Subcutaneous abdominal adipose tissue (tissue), 5 donors: ENCODE results near the gene OR1L1.

Experiments
- H3K27ac ChIP-seq: one replicate; pipeline ENCODE4 v1.7.0; 2013; ENCODE audit warnings: low read depth, mild to moderate bottlenecking, inconsistent platforms, low read length, moderate library complexity
- H3K27me3 ChIP-seq, 5 donors: one replicate each; pipeline ENCODE4 v1.7.0; 2013; ENCODE audit warnings: low read length in 5 of 5, inconsistent platforms in 1 of 5; ENCODE audit not compliant: control insufficient read depth in 5 of 5, insufficient read depth in 4 of 5
- H3K36me3 ChIP-seq, 5 donors: one replicate each; pipeline ENCODE4 v1.7.0; 2013; ENCODE audit warnings: low read length in 5 of 5; ENCODE audit not compliant: control insufficient read depth in 5 of 5, insufficient read depth in 5 of 5
- H3K4me1 ChIP-seq, 5 donors: one replicate each; pipeline ENCODE4 v1.7.0; 2013; ENCODE audit warnings: low read length in 5 of 5, mild to moderate bottlenecking in 3 of 5, moderate library complexity in 1 of 5; ENCODE audit not compliant: control insufficient read depth in 5 of 5, insufficient read depth in 5 of 5
- H3K4me3 ChIP-seq, 5 donors: one replicate each; pipeline ENCODE4 v1.7.0; 2013; ENCODE audit warnings: low read length in 5 of 5, low read depth in 1 of 5
- H3K9ac ChIP-seq, 5 donors: one replicate each; pipeline ENCODE4 v1.7.0; 2013; ENCODE audit warnings: low read length in 5 of 5, mild to moderate bottlenecking in 4 of 5, moderate library complexity in 3 of 5
- H3K9me3 ChIP-seq, 5 donors: one replicate each; pipeline ENCODE4 v1.7.0; 2013; ENCODE audit warnings: low read length in 5 of 5; ENCODE audit not compliant: control insufficient read depth in 5 of 5
- donor health status: healthy.
- donor health status: healthy.
- donor health status: healthy.
- donor health status: healthy.
- donor health status: healthy.

OR1L1 gene, protein sequence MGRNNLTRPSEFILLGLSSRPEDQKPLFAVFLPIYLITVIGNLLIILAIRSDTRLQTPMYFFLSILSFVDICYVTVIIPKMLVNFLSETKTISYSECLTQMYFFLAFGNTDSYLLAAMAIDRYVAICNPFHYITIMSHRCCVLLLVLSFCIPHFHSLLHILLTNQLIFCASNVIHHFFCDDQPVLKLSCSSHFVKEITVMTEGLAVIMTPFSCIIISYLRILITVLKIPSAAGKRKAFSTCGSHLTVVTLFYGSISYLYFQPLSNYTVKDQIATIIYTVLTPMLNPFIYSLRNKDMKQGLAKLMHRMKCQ

DNA sequence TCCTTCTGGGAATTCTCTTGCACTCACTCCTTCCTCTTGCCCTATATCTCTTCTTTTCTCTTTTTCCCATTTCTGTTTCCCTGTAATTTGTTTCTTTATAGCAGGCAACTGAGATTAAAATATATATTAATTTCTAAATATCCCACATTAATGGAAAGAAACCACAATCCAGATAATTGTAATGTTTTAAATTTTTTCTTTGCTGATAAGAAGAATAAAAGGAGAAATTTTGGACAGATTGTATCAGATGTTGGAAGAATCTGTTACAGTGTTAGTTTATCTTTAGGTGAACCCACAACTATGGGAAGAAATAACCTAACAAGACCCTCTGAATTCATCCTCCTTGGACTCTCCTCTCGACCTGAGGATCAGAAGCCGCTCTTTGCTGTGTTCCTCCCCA is at the start of gene OR1L1:
Gene OR1L1 (plus strand): TSS at position 301 of the 400 bp plus-strand sequence. CDS start 0 bp downstream, at position 301.
- no peak within 1 kb of the TSS for H3K4me3 ChIP-seq
- peaks cover 0 to 2% (median 0%) of the 10 kb centered on the region in 5 donors for H3K4me1 ChIP-seq
- H3K36me3 ChIP-seq, result no peaks in the 10 kb centered on the region
- no peaks in the 10 kb centered on the region for H3K27me3 ChIP-seq
- H3K27ac ChIP-seq, result no peak within 1 kb of the TSS
- H3K9ac ChIP-seq, result no peak within 1 kb of the TSS
- peaks cover 0 to 9% (median 7%) of the 10 kb centered on the region in 5 donors for H3K9me3 ChIP-seq

DNA sequence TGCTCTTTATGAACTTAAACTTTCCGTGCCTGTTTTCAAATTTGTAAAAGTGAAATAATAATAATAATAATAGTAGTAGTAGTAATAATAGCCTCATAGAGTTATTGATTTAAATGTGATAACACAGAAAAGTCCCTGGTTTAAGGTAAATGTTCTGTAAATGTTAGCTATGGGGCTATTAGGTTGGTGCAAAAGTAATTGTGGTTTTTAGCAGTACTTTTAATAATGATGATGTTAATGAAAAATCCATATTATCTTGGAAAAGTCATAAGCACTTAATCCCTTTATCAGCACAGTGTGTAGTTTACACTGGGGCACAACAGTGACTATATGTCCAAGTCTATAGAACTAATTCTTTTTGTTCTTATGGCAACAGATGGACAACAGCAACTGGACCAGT is 47.2 kb upstream of the OR1L1 start, which contains the start of gene OR1Q1:
Gene OR1Q1 (plus strand): TSS at position 377 of the 400 bp plus-strand sequence. CDS start 0 bp downstream, at position 377.
- no peak within 1 kb of the TSS for H3K27ac ChIP-seq
- no peak within 1 kb of the TSS for H3K4me3 ChIP-seq
- H3K9me3 ChIP-seq, result peaks cover 0 to 4% (median 0%) of the 10 kb centered on the region in 5 donors
- H3K4me1 ChIP-seq, result no peaks in the 10 kb centered on the region
- no peaks in the 10 kb centered on the region for H3K27me3 ChIP-seq
- no peaks in the 10 kb centered on the region for H3K36me3 ChIP-seq
- no peak within 1 kb of the TSS for H3K9ac ChIP-seq

DNA sequence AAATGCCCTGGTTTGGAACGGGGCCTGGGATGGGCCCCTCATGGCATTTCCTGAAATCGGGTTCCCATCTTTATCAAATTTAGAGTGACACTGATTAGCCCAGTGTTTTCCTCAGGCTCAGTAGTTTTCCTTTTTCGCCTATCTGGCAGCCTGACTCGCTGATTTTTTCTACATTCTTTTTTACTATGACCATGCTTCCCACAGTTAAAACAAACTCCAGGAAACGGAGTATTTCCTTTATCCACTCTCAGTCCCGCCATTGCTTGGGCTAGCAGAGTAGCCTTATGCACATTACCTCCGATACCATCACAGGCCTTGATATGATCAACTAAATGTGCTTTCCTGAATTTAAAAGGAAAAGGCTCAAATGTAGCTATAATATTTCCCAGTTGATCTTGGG is 41.5 kb upstream of the OR1L1 start:
- peaks cover 0 to 3% (median 3%) of the 10 kb centered on the region in 5 donors for H3K9me3 ChIP-seq
- no peaks in the 10 kb centered on the region for H3K4me1 ChIP-seq
- H3K9ac ChIP-seq, result no peak overlapping the region
- no peak overlapping the region for H3K4me3 ChIP-seq
- no peaks in the 10 kb centered on the region for H3K27me3 ChIP-seq
- no peak overlapping the region for H3K27ac ChIP-seq
- H3K36me3 ChIP-seq, result no peaks in the 10 kb centered on the region

DNA sequence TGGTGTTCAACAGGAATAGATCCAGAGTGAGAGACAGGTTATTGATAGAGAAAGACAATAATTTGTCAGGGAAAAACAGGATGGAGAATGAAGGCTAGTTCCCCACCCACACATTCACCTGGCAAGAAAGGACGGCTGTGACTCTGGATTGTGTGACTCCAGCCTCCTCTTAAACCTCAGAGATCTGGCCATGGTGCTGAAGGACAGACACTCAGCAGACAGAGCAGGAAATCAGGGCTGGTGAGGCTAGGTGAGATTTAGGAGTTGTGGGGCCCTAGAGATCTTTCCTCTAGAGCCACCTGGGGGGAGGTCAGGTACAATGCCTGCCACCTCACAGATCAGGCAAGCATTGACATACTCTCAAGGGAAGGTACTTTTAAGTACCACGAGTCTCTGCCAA is 19.3 kb upstream of the OR1L1 start:
- no peak overlapping the region for H3K27ac ChIP-seq
- H3K9me3 ChIP-seq, result peaks cover 0 to 19% (median 8%) of the 10 kb centered on the region in 5 donors
- no peak overlapping the region for H3K4me3 ChIP-seq
- no peaks in the 10 kb centered on the region for H3K36me3 ChIP-seq
- no peaks in the 10 kb centered on the region for H3K27me3 ChIP-seq
- H3K9ac ChIP-seq, result no peak overlapping the region
- no peaks in the 10 kb centered on the region for H3K4me1 ChIP-seq

DNA sequence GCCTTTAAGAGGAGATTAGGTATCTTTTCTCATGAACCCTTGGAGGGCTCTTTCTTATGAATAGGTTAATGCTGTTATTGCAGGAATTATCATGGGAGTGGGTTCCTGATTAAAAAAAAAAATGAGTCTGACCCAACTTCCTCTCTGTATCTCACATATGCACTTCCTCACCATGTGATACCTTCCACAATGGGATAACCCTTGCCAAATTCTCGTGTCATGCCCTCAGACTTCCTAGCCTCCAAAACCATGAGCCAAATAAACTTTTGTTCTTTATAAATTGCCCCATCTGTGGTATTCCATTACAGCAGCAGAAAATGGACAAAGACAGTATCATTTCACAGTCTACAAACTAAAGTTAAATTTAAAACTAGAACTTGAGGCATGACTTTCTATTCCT is 5.1 kb upstream of the OR1L1 start:
- Histone ChIP-seq H3K36me3 (no peaks in the 10 kb centered on the region), H3K9ac (no peak overlapping the region), H3K4me3 (no peak overlapping the region), H3K9me3 (peaks cover 0 to 3% (median 0%) of the 10 kb centered on the region in 5 donors), H3K27ac (no peak overlapping the region), H3K4me1 (peaks cover 0 to 6% (median 0%) of the 10 kb centered on the region in 5 donors), H3K27me3 (no peaks in the 10 kb centered on the region)

DNA sequence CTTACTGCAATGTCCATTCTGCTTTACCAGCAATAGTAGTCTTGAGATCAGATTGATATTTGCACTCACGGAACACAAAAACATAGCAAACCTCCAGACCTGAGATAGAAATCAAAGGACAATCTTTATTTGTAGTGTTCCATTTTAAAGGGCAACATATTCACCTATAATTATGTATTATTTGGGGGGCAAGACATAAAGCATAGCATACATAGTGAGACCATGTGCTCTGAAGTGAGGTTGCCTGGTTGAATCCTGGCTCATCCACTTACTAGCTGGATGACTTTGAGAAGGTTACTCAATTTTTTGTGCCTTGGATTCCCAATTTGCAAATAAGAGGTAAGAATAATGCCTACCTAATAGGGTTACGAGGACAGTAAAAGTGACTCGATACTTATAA is 4.0 kb upstream of the OR1L1 start, which contains the start of gene OR1B1:
Gene OR1B1 (minus strand): TSS at position 101 of the 400 bp plus-strand sequence.
- H3K27ac ChIP-seq, result no peak within 1 kb of the TSS
- H3K4me3 ChIP-seq, result no peak within 1 kb of the TSS
- peaks cover 0 to 6% (median 0%) of the 10 kb centered on the region in 5 donors for H3K4me1 ChIP-seq

DNA sequence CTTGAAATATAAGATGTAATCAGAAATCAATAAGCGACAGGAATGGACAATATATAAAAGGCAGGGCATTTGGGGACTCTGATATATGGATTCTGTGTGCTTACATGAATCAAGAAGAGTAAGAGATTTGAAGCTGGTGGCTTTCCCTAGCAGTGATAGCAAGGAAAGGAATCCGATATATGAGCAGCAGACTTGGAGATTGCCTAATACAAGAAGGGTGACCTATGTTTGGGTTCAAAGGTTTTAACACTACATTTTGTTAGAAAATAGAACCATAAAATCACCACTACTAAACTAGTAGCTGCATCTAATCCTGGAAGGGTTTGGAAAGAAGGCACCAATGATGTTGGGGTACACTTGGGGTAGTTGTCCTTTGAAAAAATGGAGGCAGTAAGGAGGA is 11.0 kb downstream of the OR1L1 start:
- Histone ChIP-seq H3K4me3 (no peak overlapping the region), H3K9me3 (peaks cover 4 to 17% (median 9%) of the 10 kb centered on the region in 5 donors), H3K36me3 (no peaks in the 10 kb centered on the region), H3K27ac (no peak overlapping the region), H3K27me3 (no peaks in the 10 kb centered on the region), H3K4me1 (no peaks in the 10 kb centered on the region), H3K9ac (no peak overlapping the region)

More for the DNA sequence above, 4.0 kb upstream of the OR1L1 start, which contains the start of gene OR1B1:
- H3K36me3 ChIP-seq, result no peaks in the 10 kb centered on the region
- no peaks in the 10 kb centered on the region for H3K27me3 ChIP-seq
- no peak within 1 kb of the TSS for H3K9ac ChIP-seq
- peaks cover 0 to 6% (median 0%) of the 10 kb centered on the region in 5 donors for H3K9me3 ChIP-seq

DNA sequence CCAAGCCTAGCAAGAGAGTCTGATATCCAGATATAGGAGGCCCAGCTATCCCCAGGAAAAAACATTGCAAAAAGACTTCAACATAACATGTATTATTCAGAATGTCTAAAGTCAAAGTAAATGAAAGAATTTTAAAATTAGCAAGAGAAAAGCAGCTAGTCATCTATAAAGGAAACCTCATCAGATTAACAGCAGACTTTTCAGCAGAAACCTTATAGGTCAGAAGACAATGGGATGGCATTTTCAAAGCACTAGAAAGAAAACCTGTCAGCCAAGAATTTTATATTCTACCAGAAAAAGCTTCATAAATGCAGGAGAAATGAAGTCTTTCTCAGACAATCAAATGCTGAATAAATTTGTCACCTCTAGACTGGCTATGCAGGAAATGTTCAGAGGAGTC is 23.3 kb downstream of the OR1L1 start:
- Histone ChIP-seq H3K27me3 (no peaks in the 10 kb centered on the region), H3K27ac (no peak overlapping the region), H3K36me3 (no peaks in the 10 kb centered on the region), H3K9me3 (peaks cover 0 to 36% (median 19%) of the 10 kb centered on the region in 5 donors), H3K9ac (no peak overlapping the region), H3K4me3 (no peak overlapping the region), H3K4me1 (no peaks in the 10 kb centered on the region)

DNA sequence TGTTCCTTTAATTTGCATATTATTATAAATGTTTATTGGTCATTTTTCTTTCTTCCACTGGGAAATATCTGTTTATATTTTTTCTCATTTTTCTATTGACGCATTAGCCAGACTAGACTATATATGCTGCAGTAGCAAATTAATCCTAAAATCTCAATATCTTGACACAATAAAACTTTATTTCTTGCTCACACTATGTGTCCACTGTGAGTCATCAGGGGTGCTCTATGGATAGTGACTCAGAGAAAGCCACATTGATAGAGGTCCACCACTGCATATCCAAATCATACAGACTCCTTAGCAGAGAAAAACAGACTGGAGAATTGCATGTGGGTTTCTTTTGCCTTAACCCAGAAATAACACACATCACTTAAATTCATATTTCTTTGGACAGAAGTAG is 34.2 kb downstream of the OR1L1 start:
- Histone ChIP-seq H3K4me3 (no peak overlapping the region), H3K4me1 (no peaks in the 10 kb centered on the region), H3K36me3 (no peaks in the 10 kb centered on the region), H3K27ac (no peak overlapping the region), H3K27me3 (no peaks in the 10 kb centered on the region), H3K9me3 (peaks cover 13 to 31% (median 30%) of the 10 kb centered on the region in 5 donors), H3K9ac (no peak overlapping the region)
